Measurements from ENCODE around the gene LRCH1.

GRCh38 chr13:46748300-46748699 is 195.3 kb downstream of the LRCH1 start:
- no peak for TF ChIP-seq CTCF (IDR thresholded peaks at IDR 0.05)
- no peak for TF ChIP-seq POLR2A (IDR thresholded peaks at IDR 0.05)
- no peak for TF ChIP-seq POLR2AphosphoS5 (IDR thresholded peaks at IDR 0.05)
